HAP-1 (cell line): ENCODE data around the gene RNF182.
A peak's percentile ranks its signal among the peaks of the same experiment; 100 is the strongest.
"Not testable (repeated sequence)": the region's sequence is repeated elsewhere in the genome, so short reads cannot be mapped to it uniquely, and the experiment has no call there.

Experiments
- DNase-seq, 2 experiments: peaks; one replicate each; pipeline ENCODE4 v3.0.0-alpha.2; 2016 to 2020; ENCODE audit warnings: low spot score in 2 of 2
- H3K27me3 ChIP-seq: fragments of 250-450 bp; sonication (Bioruptor Pico); 2 replicates; pipeline ENCODE4 v1.5.1; 2020; ENCODE audit warnings: low read depth, mild to moderate bottlenecking, moderate library complexity
- H3K36me3 ChIP-seq: fragments of 250-450 bp; sonication (Bioruptor Pico); replicated peaks from 2 replicates; pipeline ENCODE4 v1.5.1; 2020; ENCODE audit warnings: mild to moderate bottlenecking
- H3K4me1 ChIP-seq: fragments of 250-450 bp; sonication (Bioruptor Pico); 2 replicates; pipeline ENCODE4 v1.5.1; 2020; ENCODE audit warnings: mild to moderate bottlenecking
- H3K4me3 ChIP-seq: fragments of 250-450 bp; sonication (Bioruptor Pico); 2 replicates; pipeline ENCODE4 v1.5.1; 2020; ENCODE audit warnings: mild to moderate bottlenecking, moderate library complexity
- H3K9me3 ChIP-seq: fragments of 250-450 bp; sonication (Bioruptor Pico); 2 replicates; pipeline ENCODE4 v1.5.1; 2020; ENCODE audit warnings: mild to moderate bottlenecking, moderate library complexity
- in situ Hi-C: fragments of 300-500 bp; cut with MboI; formaldehyde crosslinking; loops from 3 replicates; pipeline ENCODE4 v1.14.3; 2020; ENCODE audit warnings: low sequenced_read_pairs, inconsistent platforms, mixed read lengths

RNF182 gene

GRCh38 chr6:13952101-13952500, 27.3 kb downstream of the RNF182 start:
- Histone ChIP-seq H3K4me3 (no peak overlapping the region), H3K27me3 (no peaks in the 10 kb centered on the region)

DNA sequence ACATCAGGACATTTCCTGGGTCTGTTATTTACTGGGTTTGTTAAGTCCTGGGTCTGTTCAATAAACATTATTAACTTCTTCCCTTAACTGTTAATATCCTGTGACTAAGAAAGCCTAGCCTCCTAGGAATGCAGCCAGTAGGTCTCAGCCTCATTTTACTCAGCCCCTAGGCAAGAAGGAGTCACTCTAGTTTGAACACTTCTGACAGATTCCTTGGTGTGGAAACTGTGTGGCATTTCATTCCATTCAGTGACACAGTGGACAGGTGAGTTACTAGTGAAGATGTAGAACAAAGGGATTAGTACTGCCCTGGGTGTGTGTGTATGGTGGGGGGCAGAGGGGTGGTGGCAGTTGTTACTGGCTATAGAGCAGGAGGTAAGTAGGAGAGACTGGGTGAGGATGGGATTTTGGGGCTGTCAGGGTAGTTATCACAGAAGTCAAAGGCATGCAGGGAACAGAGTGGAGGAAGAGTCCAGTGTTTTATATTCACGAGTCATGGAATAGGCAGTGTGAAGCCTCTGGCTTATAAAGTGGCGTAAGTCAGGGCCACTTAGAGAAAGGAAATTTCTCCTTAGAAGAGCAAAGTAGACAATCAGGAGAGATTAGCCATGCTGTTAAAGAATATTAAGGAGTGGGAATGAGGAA, 28.4 kb downstream of the RNF182 start:
- H3K4me3 ChIP-seq: no peak overlapping the region
- in situ Hi-C loops: no loop called here
- DNase-seq: no peak

More at GRCh38 chr6:13952101-13952500, 27.3 kb downstream of the RNF182 start:
- peaks cover 40% of the 10 kb centered on the region for H3K4me1 ChIP-seq
- 0 out of 2 replicates have a peak, but pooled peaks cover 6% of the 10 kb centered on the region for H3K9me3 ChIP-seq
- no peaks in the 10 kb centered on the region for H3K36me3 ChIP-seq
- peak in 1 of 2 experiments; percentile 18 for DNase-seq
- in situ Hi-C loops: no loop called here

DNA sequence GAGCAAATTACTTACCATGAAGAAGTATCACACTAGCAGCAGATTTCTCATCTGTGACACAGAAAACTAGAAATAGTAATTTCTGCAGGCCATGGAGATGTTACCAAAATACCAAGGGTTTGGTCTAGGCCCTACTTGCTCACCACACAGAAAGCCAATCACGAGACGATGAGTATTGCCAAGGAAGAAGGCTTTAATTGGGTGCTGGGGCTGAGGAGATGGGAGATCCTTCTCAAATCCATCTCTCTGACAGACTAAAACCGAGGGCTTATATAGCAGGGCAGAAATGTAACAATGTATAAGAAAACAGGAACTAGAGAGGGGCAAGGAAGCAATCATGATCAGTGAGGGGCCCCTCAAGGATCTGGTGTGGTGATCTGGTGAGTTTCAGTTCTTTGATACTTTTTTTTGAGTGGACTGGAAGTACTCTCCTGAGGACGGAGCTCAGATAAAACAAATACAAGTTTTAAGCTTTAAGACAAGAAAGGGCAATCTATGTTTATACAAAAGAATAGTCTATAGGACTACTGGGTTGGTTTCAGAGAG, 40.9 kb downstream of the RNF182 start:
- Histone ChIP-seq H3K4me1 (no peaks in the 10 kb centered on the region), H3K9me3 (no peaks in the 10 kb centered on the region; the same call in none of the 2 replicates), H3K36me3 (no peaks in the 10 kb centered on the region), H3K4me3 (no peak overlapping the region), H3K27me3 (no peaks in the 10 kb centered on the region)
- no peak for DNase-seq
- in situ Hi-C loops: no loop called here

More for the DNA sequence above, 28.4 kb downstream of the RNF182 start:
- H3K9me3 ChIP-seq: 0 out of 2 replicates have a peak, but pooled peaks cover 6% of the 10 kb centered on the region
- H3K27me3 ChIP-seq: no peaks in the 10 kb centered on the region
- H3K4me1 ChIP-seq: peaks cover 32% of the 10 kb centered on the region
- no peaks in the 10 kb centered on the region for H3K36me3 ChIP-seq

DNA sequence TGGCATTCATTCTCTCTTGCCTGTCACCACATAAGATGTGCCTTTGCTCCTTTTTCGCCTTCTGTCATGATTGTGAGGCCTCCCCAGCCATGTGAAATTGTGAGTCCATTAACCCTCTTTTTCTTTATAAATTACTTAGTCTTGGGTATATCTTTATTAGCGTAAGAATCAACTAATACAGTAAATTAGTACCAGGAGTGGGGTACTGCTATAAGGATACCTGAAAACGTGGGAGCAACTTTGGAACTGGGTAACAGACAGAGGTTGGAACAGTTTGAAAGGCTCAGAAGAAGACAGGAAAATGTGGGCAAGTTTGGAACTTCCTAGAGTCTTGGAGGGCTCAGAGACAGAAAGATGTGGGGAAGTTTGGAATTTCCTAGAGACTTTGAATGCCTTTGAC, 46.6 kb downstream of the RNF182 start:
- no peaks in the 10 kb centered on the region; the same call in 1 of the 2 replicates for H3K4me1 ChIP-seq
- H3K4me3 ChIP-seq: no peak overlapping the region
- DNase-seq: no peak
- H3K9me3 ChIP-seq: peaks cover 15% of the 10 kb centered on the region
- H3K36me3 ChIP-seq: no peaks in the 10 kb centered on the region
- in situ Hi-C loops: no loop called here
- no peaks in the 10 kb centered on the region for H3K27me3 ChIP-seq

DNA sequence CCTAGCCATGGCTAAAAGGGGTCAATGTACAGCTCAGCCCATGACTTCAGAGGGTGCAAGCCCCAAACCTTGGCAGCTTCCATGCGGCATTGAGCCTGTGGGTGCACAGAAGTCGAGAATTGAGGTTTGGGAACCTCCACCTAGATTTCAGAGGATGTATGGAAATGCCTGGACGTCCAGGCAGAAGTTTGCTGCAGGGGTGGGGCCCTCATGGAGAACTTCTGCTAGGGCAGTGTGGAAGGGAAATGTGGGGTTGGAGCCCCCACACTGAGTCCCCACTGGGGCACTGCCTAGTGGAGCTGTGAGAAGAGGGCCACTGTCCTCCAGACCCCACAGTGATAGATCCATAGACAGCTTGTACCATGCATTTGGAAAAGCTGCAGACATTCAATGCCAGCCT, 47.9 kb downstream of the RNF182 start:
- H3K27me3 ChIP-seq, DNase-seq, in situ Hi-C loops, H3K36me3 ChIP-seq, H3K4me3 ChIP-seq, H3K4me1 ChIP-seq: not testable (repeated sequence)
- peaks cover 15% of the 10 kb centered on the region for H3K9me3 ChIP-seq

GRCh38 chr6:13973422-13973821, 48.7 kb downstream of the RNF182 start:
- DNase-seq, H3K27me3 ChIP-seq, H3K4me3 ChIP-seq, in situ Hi-C loops, H3K4me1 ChIP-seq, H3K36me3 ChIP-seq: not testable (repeated sequence)
- H3K9me3 ChIP-seq: peaks cover 15% of the 10 kb centered on the region

GRCh38 chr6:13978102-13978640, 53.4 kb downstream of the RNF182 start:
- no peaks in the 10 kb centered on the region for H3K27me3 ChIP-seq
- DNase-seq: no peak
- H3K4me1 ChIP-seq: no peaks in the 10 kb centered on the region; the same call in 1 of the 2 replicates
- in situ Hi-C loops: no loop called here
- H3K36me3 ChIP-seq: no peaks in the 10 kb centered on the region
- H3K4me3 ChIP-seq: no peak overlapping the region
- H3K9me3 ChIP-seq: no peaks in the 10 kb centered on the region

- H3K4me1 ChIP-seq: no peaks in the 10 kb centered on the region; the same call in 1 of the 2 replicates
These were observed 54.0 kb downstream of the RNF182 start for GRCh38 chr6:13978787-13979186.

DNA sequence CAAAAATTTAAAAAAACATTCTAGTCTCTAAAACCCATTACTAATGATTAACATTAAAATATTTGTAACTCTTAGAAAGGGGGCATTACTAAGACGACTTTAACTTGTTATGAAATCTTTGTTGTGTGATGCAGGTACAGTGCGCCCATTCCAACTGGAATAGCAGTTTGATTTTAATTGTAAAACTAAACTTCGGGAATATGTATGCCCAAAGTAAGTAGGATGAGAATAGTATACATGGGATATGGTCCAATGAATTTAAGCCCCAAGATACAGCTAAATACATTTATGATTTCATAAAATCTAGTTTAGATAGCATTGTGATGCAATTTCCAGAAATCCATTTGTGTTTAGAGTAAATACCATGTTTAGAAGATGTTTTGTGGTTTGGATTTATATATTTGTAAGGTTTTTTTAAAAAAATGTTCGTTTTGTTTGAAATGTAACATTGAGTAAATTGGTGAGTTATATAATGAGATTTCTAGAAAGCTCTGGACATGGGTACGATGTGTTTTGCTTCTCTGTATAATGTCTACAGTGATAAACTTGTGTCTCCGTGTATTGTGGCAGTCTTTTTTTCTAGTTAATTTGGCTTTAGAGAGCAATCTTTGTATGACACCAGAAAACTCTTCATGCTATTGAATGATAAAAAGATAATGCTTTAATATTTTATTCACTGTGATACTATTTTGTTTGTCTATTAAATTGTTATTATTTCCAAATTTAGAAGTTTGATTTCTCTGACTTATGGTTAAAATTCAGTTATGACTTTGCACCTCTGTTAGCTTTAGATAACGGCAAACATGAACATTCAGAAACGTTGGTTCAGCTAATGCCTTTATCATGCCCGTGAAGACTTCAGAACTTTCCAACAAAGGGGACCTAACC, 54.8 kb downstream of the RNF182 start:
- Histone ChIP-seq H3K4me3 (no peak overlapping the region), H3K36me3 (no peaks in the 10 kb centered on the region), H3K9me3 (no peaks in the 10 kb centered on the region), H3K4me1 (peaks cover 5% of the 10 kb centered on the region; the same call in 1 of the 2 replicates), H3K27me3 (no peaks in the 10 kb centered on the region)
- DNase-seq: no peak
- in situ Hi-C loops: no loop called here

More at GRCh38 chr6:13978787-13979186, 54.0 kb downstream of the RNF182 start:
- no peak for DNase-seq
- H3K4me3 ChIP-seq: no peak overlapping the region
- H3K27me3 ChIP-seq: no peaks in the 10 kb centered on the region
- in situ Hi-C loops: no loop called here
- H3K9me3 ChIP-seq: no peaks in the 10 kb centered on the region
- no peaks in the 10 kb centered on the region for H3K36me3 ChIP-seq

DNA sequence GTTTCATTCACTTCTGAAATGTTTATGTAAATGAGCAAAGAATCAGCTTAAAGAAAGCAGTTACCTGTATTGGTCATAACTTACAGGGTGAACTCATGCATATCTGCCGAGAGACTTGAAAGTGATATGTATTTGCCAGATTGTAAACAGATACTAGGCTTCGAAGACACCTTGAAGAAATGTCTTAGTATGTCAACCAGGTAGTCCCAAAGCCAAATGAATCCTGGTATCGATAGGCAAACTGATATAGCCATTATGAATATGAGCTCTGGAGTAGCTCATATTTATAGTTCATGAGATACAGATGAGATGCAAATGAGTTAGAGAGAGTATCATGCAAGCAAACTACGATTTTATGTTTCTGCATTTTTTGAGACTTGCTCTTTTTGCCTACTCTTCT, 55.8 kb downstream of the RNF182 start:
- no peaks in the 10 kb centered on the region for H3K27me3 ChIP-seq
- in situ Hi-C loops: no loop called here

DNA sequence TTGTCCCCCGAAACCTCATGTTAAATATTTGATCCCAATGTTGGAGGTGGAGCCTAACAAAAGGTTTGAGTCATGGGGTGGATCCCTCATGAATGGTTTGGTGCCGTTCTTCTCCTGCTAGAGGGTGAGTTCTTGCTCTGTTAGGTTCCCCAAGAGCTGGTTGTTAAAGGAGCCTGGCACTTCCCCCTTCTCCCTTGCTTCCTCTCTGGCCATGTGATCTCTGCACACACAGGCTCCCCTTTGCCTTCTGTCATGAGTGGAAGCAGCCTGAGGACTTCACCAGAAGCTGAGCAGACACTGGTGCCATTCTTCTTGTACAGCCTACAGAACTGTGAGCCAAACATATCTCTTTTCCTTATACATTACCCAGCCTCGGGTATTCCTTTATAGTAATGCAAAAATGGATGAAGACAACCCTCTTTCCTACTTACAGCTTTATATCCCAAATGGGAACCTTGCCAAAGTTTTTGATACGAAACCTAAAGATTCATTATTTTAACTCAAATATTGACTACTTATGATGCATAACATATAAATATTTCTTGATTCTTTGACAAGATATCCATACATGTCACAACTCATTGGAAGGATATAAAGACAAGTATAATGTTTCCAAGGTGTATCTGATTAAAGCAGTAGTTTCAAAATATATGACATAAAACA, 61.0 kb downstream of the RNF182 start:
- H3K36me3 ChIP-seq: no peaks in the 10 kb centered on the region
- no peak overlapping the region for H3K4me3 ChIP-seq
- DNase-seq: no peak
- H3K4me1 ChIP-seq: peaks cover 5% of the 10 kb centered on the region; the same call in 1 of the 2 replicates
- in situ Hi-C loops: no loop called here
- no peaks in the 10 kb centered on the region for H3K9me3 ChIP-seq
- H3K27me3 ChIP-seq: no peaks in the 10 kb centered on the region

More for the DNA sequence above, 55.8 kb downstream of the RNF182 start:
- H3K4me3 ChIP-seq: no peak overlapping the region
- peaks cover 5% of the 10 kb centered on the region for H3K4me1 ChIP-seq
- H3K9me3 ChIP-seq: no peaks in the 10 kb centered on the region
- no peaks in the 10 kb centered on the region for H3K36me3 ChIP-seq
- DNase-seq: no peak

DNA sequence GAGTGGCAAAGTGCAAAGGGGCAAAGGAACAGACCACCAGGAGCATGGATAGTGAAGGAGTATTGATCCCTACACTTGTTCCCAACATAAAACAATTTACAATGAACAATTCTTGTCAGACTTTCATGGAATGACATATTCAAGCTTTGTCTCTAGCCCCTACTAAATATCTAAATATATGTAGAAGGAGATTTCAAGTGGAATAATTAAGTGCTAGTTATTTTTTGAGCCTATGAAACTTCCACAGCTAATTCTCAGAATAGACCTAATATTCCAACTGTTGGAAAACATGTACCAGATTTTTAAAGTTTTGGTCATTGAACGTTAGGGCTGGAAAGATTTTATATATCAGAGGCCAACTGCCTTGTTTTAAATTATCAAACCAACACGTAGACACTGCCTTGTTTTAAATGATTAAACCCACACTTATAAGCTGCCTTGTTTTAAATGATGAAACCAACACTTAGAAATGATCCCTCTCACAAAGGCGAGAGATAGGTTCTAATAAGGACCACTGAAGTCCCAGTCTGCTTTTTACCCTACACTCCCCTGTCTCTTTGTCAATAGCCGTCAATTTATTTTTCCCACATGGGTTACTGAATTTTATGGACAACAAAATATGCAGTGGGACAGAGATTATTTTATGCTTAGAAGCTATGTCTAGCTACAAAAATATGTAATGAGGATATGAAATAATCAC, 62.1 kb downstream of the RNF182 start:
- in situ Hi-C loops: no loop called here
- no peak for DNase-seq
- Histone ChIP-seq H3K9me3 (no peaks in the 10 kb centered on the region), H3K4me3 (no peak overlapping the region), H3K27me3 (no peaks in the 10 kb centered on the region), H3K4me1 (peaks cover 5% of the 10 kb centered on the region; the same call in 1 of the 2 replicates), H3K36me3 (no peaks in the 10 kb centered on the region)

GRCh38 chr6:13987400-13987865, 62.7 kb downstream of the RNF182 start:
- no peaks in the 10 kb centered on the region for H3K36me3 ChIP-seq
- no peaks in the 10 kb centered on the region for H3K9me3 ChIP-seq
- in situ Hi-C loops: no loop called here
- DNase-seq: no peak
- H3K27me3 ChIP-seq: no peaks in the 10 kb centered on the region
- H3K4me3 ChIP-seq: no peak overlapping the region
- H3K4me1 ChIP-seq: peaks cover 5% of the 10 kb centered on the region; the same call in 1 of the 2 replicates
